GM19023 (cell line): ENCODE measurements around the gene ARPC4.
A peak's percentile ranks its signal among the peaks of the same experiment; 100 is the strongest.
"Not testable (repeated sequence)": the region's sequence is repeated elsewhere in the genome, so short reads cannot be mapped to it uniquely, and the experiment has no call there.

ENCODE experiments used
- ATAC-seq: cut with Tn5 transposase; IDR thresholded peaks from one replicate; pipeline ENCODE4 v1.9.1; 2021; ENCODE audit warnings: mild to moderate bottlenecking, moderate library complexity; ENCODE audit not compliant: unreplicated experiment

Gene ARPC4

GRCh38 chr3:9817436-9817835 lies 24.6 kb downstream of the ARPC4 start:
- ATAC-seq: no peak

- no peak for ATAC-seq
These were observed 25.9 kb downstream of the ARPC4 start for GRCh38 chr3:9818666-9819335.

- no peak for ATAC-seq
These were observed 27.7 kb downstream of the ARPC4 start for GRCh38 chr3:9820543-9820942.

- no peak for ATAC-seq
These were observed 28.1 kb downstream of the ARPC4 start for GRCh38 chr3:9820946-9821345.

DNA sequence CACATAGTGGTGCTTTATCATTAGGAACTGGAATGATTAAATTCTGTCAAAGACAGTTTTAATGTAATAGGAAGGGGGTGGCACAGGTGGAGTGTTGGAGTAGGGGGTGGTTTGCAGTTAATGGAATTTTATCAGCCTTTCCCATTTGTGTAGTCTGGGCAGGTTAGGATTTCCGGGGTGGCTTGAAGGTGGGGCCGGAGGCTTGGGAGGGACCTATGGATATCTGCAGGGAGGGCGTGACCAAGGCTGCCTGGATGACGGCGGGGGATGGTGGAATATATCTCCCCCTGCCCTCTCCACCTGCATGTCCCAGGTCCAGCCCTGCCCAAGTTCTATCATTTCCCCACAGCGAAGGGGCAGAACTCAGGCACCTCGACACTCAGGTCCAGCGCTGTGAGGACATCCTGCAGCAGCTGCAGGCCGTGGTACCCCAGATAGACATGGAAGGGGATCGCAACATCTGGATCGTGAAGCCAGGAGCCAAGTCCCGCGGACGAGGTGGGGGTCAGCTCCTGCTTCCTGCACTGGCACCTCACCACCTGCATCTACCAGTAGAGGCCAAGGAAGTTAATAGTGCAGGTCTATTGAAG lies 32.7 kb downstream of the ARPC4 start:
- no peak for ATAC-seq

- ATAC-seq: no peak
These were observed 34.1 kb downstream of the ARPC4 start for GRCh38 chr3:9826815-9827573.

DNA sequence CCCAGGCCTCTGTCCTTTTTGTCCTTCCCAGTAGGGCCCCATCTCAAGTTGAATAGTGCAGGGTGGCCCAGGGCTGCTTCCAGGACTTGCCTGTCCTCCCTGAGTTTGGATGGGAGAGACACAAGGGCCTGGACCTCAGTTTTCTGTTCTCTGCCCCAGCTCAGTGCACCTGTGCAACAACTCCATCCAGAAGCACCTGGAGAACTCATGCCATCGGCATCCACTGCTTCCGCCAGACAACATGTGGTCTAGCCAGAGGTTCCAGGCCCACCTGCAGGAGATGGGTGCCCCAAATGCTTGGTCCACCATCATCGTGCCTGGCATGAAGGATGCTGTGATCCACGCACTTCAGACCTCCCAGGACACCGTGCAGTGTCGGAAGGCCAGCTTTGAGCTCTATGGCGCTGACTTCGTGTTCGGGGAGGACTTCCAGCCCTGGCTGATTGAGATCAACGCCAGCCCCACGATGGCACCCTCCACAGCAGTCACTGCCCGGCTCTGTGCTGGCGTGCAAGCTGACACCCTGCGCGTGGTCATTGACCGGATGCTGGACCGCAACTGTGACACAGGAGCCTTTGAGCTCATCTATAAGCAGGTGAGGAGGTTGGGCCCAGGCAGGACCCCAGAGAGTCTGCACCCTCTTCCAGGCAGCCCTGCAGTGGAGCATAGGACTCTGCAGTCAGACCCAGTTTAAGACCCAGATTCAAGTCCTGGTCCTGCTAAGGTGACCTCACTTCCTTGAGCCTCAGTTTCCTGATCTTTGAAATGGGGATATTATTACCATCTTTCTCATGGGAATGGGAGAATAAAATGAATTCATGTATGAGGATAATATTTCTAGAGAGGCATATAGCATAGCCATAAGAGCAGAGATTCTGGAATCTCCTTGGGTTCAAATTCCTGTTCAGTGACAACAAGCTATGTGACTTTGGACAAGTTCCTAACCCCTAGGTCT lies 36.2 kb downstream of the ARPC4 start:
- no peak for ATAC-seq

- ATAC-seq: no peak
These were observed 38.4 kb downstream of the ARPC4 start for GRCh38 chr3:9831253-9831652.

GRCh38 chr3:9833078-9833477 lies 40.2 kb downstream of the ARPC4 start:
- no peak for ATAC-seq

- no peak for ATAC-seq
These were observed 41.9 kb downstream of the ARPC4 start for GRCh38 chr3:9834520-9835380.

DNA sequence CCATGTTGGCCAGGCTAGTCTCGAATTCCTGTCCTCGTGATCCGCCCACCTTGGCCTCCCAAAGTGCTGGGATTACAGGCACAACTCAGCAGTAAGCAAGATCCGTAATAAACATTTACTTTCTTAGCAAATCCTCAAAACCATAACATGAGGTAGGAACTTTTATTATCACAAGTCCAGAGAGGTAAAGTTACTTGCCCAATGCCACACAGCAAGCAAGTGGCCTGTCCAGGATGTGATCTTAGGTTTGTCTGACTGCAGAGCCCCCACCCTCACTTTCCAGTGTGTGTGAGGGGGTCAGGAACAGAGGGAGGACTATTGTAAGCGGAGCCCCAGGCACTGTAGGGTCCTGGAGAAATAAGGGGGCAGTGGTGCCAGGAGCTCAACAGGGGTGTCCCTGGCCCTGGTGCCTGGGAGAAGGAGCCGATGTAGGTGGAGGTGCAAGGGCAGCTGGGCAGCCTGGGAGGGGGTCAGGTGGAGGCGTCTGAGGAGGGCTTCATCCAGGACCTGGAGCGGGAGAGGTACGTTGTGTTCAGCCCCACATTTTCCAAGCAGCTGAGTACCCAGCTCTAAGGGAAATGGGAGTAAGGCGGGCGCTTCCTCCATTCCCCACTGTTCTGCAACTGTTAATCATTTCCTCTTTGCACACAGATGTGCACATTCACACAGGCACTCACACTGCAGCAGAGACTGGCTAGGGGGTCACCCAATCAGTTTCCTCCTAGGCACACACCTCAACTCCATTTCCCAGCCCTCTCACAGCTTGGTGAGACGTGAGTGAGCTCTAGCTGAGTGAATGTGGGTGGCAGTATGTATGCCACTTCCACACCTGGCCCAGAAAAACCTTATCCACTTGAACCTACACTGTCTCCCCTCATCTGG lies 45.1 kb downstream of the ARPC4 start:
- ATAC-seq: no peak

DNA sequence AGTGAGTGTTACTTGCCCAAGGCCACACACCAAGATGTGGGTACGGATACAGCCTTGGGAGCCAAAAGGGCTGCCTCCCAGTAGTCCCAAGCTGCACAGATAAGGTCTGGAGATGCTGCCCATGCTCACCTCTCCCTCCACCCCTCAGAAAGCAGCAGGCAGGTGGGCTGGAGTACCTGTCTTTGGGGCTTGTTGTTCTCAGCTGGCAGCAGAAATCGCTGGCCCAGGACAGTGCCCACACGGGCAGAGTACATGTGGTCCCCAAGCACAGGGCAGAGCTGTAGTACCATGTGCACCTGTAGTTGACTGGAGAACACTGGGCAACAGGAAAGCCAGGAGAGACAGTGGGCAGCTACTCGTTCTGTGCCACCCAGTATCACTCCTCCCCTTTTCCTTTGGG lies 46.0 kb downstream of the ARPC4 start:
- no peak for ATAC-seq

DNA sequence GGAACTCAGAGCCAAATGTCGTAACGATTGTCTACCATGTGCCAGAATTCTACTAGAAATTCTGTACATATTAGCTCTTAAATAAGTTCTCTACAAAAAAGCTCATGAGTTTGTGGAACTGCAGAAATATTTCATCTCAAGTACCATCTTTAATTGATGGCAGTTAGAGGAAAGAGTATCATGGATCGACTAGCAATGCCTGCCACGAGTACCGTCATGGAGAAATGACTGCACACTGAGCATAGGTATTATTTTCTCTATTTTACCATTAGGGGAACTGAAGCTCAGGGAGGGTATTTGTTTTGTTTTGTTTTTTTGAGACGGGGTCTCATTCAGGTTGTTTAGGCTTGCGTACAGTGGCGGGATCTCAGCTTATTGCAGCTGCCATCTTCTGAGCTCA lies 48.1 kb downstream of the ARPC4 start:
- no peak for ATAC-seq

DNA sequence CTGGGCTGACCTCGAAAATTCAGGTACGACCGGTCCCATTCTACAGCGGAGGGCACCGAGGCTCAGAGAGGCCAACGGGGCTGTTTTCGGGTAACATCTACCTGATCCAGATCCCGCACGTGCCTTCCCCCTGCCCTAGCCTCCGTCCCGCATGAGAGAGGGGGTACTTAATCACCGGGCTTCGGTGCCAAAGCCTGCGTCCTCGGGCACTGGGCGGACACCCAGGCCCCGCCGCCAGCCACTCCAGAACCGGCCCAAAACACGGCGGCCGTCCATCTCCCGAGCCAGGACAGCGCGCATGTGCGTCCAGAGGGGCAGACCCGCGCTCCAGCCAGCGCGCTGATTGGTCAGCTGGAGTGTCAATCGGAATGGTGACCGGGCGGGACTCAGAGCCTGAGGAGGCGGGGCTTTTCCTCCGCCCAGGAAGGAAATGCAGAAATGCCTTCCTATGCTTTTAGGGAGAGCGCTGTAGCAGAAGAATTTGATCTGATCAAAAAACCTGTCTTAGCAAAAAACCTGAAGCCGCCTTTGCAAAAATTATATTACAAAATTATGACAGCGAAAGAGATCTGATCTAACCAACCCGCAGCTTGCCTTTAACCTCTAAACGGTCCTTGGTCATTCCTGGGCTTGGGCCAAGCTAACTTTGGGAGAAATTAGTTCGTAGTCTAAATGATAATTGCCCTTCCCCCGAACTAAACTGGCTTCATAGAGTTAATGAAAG lies 51.0 kb downstream of the ARPC4 start, which contains the start of gene RPUSD3:
TSS of gene RPUSD3 (minus strand) at position 294 of the 724 bp plus-strand sequence. CDS start at position 276, 18 bp downstream.
- ATAC-seq: peak; percentile 98

GRCh38 chr3:9846231-9846630 lies 53.3 kb downstream of the ARPC4 start:
- ATAC-seq: no peak

DNA sequence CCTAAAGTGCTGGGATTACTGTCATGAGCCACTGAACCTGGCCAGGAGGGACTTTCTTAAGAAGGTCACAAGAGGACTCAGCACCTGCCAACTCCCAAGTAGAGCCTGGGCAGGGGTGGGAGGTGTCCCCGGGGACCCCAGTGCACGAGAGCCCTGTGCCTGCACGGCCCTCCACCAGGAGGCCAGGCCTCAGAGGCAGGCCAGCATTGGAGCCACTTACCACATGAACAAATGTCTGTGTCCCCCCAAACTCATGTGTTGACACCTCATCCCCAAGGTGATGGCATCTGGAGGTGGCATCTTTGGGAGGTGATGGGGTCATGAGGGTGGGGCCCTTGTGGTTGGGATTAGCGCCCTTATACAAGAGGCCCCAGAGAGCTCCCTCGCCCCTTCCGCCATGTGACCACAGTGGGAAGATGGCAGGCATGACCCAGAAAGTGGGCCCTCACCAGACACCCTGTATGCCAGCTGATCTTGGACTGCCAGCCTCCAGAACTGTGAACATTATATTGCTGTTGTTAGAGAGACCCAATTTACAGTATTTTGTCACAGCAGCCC lies 54.1 kb downstream of the ARPC4 start:
- no peak for ATAC-seq

DNA sequence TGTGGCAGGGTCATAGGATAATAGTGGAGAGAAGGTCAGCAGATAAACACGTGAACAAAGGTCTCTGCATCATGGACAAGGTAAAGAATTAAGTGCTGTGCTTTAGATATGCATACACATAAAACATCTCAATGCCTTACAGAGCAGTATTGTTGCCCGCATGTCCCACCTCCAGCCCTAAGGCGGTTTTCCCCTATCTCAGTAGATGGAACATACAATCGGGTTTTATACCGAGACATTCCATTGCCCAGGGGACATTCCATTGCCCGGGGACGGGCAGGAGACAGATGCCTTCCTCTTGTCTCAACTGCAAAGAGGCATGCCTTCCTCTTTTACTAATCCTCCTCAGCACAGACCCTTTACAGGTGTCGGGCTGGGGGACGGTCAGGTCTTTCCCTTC lies 55.0 kb downstream of the ARPC4 start:
- not testable (repeated sequence) for ATAC-seq

DNA sequence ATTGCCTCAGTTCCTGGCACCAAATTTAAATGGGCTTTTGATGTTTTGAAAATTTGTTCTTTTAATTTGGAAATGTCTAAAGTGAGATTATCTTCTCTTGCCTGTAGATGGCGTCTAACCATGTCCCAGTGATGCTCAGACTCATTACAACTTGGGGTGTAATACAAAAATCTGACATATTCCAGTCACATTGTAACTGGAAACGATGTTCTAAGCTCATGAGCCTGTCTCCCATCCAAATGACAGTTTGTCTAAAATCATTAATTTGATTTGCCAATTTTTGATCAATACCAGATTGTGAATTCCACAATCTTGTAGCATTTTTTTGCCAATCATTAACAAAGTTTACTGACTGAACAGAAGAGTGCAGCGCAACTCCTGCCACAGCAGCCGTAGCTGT lies 56.0 kb downstream of the ARPC4 start:
- ATAC-seq: not testable (repeated sequence)
